PC-9 (cell line): ENCODE measurements around the gene PPP2R2B. TPM values are rescaled to one million over a fixed set of nuclear protein-coding genes. Genes with fewer than 3 reads are reported as not detected.

Source experiments
- BruUV-seq: library from RNA; stranded (reverse); fragments of 400-500 nt; replicated peaks from 2 replicates; lab custom pipeline; 2021; lab: Mats Ljungman, UMichigan
- CTCF ChIA-PET: fragments of 300-600 bp; sonication (Branson Sonifier 250); formaldehyde crosslinking; loops from one replicate; lab custom pipeline; 2022; ENCODE audit warnings: antibody characterized with exemption; lab: Charles Lee
- POLR2A ChIA-PET: fragments of 300-600 bp; sonication (Branson Sonifier 250); formaldehyde crosslinking; loops from one replicate; lab custom pipeline; 2022; ENCODE audit warnings: antibody characterized with exemption; ENCODE audit not compliant: unreplicated experiment; lab: Charles Lee
- DNase-seq, 2 experiments: peaks; one replicate each; pipeline versions ENCODE4 v3.0.0 to v3.0.0-alpha.2; 2015 to 2022; ENCODE audit warnings: mixed read lengths in 1 of 2
- H2AFZ ChIP-seq: fragments of 200-600 bp; sonication (generic); 2 replicates; pipeline ENCODE4 v1.8.1; 2017; ENCODE audit warnings: antibody characterized with exemption
- H3F3A ChIP-seq: fragments of 200-600 bp; sonication (generic); 2 replicates; pipeline ENCODE4 v1.8.1; 2017; ENCODE audit warnings: antibody characterized with exemption, mild to moderate bottlenecking, low read depth; ENCODE audit not compliant: insufficient read depth
- H3K27ac ChIP-seq: fragments of 200-600 bp; sonication (generic); 2 replicates; pipeline ENCODE4 v1.6.1; 2016; ENCODE audit warnings: mixed run types
- H3K27me3 ChIP-seq: fragments of 200-600 bp; sonication (generic); 2 replicates; pipeline ENCODE4 v1.6.1; 2016; ENCODE audit warnings: low read depth, mixed run types; ENCODE audit not compliant: insufficient read depth
- H3K36me3 ChIP-seq: fragments of 200-600 bp; sonication (generic); 2 replicates; pipeline ENCODE4 v1.6.1; 2016; ENCODE audit warnings: low read depth, mixed run types
- H3K4me1 ChIP-seq: fragments of 200-600 bp; sonication (generic); replicated peaks from 2 replicates; pipeline ENCODE4 v1.6.1; 2016; ENCODE audit warnings: mixed run types; ENCODE audit not compliant: insufficient read depth
- H3K4me2 ChIP-seq: fragments of 200-600 bp; sonication (generic); 2 replicates; pipeline ENCODE4 v1.6.1; 2017; ENCODE audit warnings: mixed run types
- H3K4me3 ChIP-seq: fragments of 200-600 bp; sonication (generic); 2 replicates; pipeline ENCODE4 v1.6.1; 2016; ENCODE audit warnings: mixed run types
- H3K79me2 ChIP-seq: fragments of 200-600 bp; sonication (generic); 2 replicates; pipeline ENCODE4 v1.6.1; 2017; ENCODE audit warnings: low read depth, mixed run types
- H3K9me2 ChIP-seq: fragments of 200-600 bp; sonication (generic); 2 replicates; pipeline ENCODE4 v1.8.1; 2017; ENCODE audit warnings: mild to moderate bottlenecking; ENCODE audit not compliant: insufficient read depth
- H3K9me3 ChIP-seq: fragments of 200-600 bp; sonication (generic); 2 replicates; pipeline ENCODE4 v1.8.1; 2016; ENCODE audit warnings: low read depth; ENCODE audit not compliant: insufficient read depth
- H4K20me1 ChIP-seq: fragments of 200-600 bp; sonication (generic); 2 replicates; pipeline ENCODE4 v1.8.1; 2017; ENCODE audit not compliant: insufficient read depth
- EZH2 ChIP-seq: fragments of 200-600 bp; sonication (generic); IDR thresholded peaks from 2 replicates; pipeline ENCODE4 v1.8.0; 2017; ENCODE audit warnings: antibody characterized with exemption, low read depth
- intact Hi-C: fragments of 100-400 bp; cut with micrococcal nuclease; formaldehyde crosslinking; loops from one replicate; pipeline ENCODE4 v1.10.0; 2022; ENCODE audit not compliant: unreplicated experiment
- total RNA-seq: library from RNA; stranded (reverse); gene quantifications from 2 replicates; pipeline ENCODE4 v1.2.3, GENCODE V29; 2021
- TF ChIP-seq, protein P1 (sequence below): fragments of 200-600 bp; sonication (generic); conservative IDR thresholded peaks from 2 replicates; pipeline ENCODE4 v1.6.1; 2017; ENCODE audit warnings: mixed run types, antibody characterized with exemption, mild to moderate bottlenecking, moderate library complexity

The PPP2R2B gene
- total RNA-seq, 1 experiment from 2014 or later = not detected

DNA sequence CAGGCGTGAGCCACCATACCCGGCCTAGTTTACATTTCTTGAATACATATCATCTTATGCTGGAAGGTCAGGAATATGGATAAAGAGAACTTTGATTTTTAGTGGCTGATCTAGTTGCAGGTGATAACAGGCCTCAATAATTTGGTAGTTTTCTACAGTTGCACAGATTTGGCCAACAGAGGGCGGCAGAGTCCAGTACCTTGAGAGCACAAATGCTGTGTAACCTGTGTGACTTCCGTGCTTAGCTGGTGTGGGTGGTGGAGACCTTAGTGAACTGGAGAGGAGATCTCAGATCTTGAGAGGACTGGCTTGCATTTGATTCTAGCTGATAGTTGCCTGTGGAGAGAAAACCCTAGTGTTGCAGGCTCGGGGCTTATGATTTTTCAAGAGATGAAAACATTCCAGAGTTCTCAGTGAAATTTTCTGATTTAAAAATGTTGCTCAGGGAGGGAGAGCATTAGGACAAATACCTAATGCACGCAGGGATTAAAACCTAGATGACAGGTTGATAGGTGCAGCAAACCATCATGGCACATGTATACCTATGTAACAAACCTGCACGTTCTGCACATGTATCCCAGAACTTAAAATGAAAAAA, 345.2 kb downstream of the PPP2R2B start:
- Histone ChIP-seq H3K79me2 (no peaks in the 10 kb centered on the region), H3K36me3 (no peaks in the 10 kb centered on the region), H3K27ac (no peak overlapping the region), H4K20me1 (no peaks in the 10 kb centered on the region), H3K9me3 (no peaks in the 10 kb centered on the region), H3K27me3 (peaks cover 4% of the 10 kb centered on the region; the same call in 1 of the 2 replicates), H3K4me2 (no peak overlapping the region), H3F3A (no peaks in the 10 kb centered on the region), H2AFZ (no peak overlapping the region), H3K4me3 (no peak overlapping the region), H3K4me1 (no peaks in the 10 kb centered on the region), H3K9me2 (peaks cover 4% of the 10 kb centered on the region; the same call in 1 of the 2 replicates)
- DNase-seq = peak; percentile 39 to 65
- ChIA-PET POLR2A (no interaction called here), CTCF (interaction anchor here (0.5 to 1.6 kb wide), 7 partner anchors 13 to 852 kb away, joined by 3 to 14 read pairs (median 5); no protein-coding TSS in a partner anchor)
- intact Hi-C loops = loop anchor here (1.0 kb wide), 2 partner anchors 433 to 655 kb away; no protein-coding TSS in a partner anchor
- TF ChIP-seq, protein P1, sequence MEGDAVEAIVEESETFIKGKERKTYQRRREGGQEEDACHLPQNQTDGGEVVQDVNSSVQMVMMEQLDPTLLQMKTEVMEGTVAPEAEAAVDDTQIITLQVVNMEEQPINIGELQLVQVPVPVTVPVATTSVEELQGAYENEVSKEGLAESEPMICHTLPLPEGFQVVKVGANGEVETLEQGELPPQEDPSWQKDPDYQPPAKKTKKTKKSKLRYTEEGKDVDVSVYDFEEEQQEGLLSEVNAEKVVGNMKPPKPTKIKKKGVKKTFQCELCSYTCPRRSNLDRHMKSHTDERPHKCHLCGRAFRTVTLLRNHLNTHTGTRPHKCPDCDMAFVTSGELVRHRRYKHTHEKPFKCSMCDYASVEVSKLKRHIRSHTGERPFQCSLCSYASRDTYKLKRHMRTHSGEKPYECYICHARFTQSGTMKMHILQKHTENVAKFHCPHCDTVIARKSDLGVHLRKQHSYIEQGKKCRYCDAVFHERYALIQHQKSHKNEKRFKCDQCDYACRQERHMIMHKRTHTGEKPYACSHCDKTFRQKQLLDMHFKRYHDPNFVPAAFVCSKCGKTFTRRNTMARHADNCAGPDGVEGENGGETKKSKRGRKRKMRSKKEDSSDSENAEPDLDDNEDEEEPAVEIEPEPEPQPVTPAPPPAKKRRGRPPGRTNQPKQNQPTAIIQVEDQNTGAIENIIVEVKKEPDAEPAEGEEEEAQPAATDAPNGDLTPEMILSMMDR = peak; percentile 88
- no peak for TF ChIP-seq EZH2
- no TSS peak for BruUV-seq
